Stimulated activated CD4-positive, alpha-beta T cell treated with anti-CD3 and anti-CD28 coated beads, Interleukin-1b, Interleukin-23, amount 100 ng/mL, for 48 hours (primary cell): ENCODE data around the gene NLRP3.
"Not testable (repeated sequence)": the region's sequence is repeated elsewhere in the genome, so short reads cannot be mapped to it uniquely, and the experiment has no call there.

Experiments
- DNase-seq: peaks from one replicate; pipeline ENCODE4 v3.0.0-alpha.2; 2020

Gene NLRP3

DNA sequence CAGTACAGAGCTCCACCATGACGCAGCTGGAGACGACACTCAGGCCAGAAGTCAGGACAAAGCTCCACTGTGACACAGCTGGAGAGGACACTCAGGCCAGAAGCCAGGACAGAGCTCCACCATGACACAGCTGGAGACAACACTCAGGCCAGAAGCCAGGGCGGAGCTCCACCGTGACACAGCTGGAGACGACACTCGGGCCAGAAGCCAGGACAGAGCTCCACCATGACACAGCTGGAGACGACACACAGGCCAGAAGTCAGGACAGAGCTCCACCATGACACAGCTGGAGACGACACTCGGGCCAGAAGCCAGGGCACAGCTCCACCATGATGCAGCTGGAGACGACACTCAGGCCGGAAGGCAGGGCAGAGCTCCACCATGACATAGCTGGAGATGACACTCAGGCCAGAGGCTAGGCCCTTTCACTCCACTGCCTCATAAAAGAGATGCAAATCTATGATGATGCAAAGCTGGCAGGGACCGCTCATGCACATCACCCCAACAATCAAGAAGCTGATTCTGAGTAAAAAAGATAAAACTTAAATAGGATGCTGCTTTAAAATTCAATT, 55.6 kb downstream of the NLRP3 start:
- no peak for DNase-seq

DNA sequence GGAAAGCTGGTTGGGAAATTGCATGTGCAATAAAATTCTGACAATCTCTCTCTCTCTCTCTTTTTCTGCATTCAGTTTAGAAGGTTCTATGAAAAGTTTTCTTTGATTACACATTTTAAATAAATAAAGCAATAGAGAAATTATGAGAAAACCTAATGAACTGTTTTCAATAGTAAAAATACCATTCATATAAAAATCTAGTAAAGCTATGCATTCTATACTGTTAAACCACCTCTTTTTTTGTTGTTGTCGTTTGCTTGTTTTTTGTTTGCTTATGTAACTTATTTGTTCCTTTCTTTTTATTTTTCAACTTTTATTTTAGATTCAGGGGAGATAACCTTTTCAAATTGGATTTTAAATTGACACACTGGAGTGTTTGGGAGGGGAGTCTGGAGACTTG, 56.1 kb downstream of the NLRP3 start:
- DNase-seq: no peak

GRCh38 chr1:247474367-247474766, 58.4 kb downstream of the NLRP3 start:
- no peak for DNase-seq

- no peak for DNase-seq
Measured at GRCh38 chr1:247475793-247476192, 59.8 kb downstream of the NLRP3 start.

DNA sequence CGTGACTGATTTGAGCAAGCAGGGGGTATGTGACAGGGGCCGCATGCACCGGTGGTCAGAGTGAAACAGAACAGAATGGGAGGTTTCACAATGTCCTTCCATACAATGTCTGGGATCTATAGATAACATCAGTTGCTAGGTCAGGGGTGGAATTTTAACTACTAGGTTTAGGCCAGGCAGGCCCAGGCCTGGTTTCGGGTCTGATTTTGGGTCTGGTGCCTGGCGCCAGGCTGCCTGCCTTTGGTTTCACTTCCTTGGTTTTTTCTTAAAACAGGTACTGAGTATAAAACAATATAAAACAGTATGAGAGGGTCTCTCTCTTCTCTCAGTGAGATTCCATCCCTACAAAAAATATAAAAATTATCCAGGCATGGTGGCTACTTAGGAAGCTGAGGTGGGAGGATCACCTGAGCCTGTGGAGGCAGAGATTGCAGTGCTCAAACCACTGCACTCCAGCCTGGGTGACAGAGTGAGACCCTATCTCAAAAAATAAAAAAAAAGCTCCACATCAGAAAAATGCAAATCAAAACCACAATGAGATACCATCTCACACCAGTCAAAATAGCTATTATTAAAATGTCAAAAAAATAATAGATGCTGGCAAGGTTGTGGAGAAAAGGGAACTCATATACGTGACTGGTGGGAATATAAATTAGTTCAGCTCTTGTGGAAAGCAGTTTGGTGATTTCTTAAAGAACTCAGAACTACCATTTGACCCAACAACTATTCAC, 60.5 kb downstream of the NLRP3 start:
- not testable (repeated sequence) for DNase-seq

- no peak for DNase-seq
Measured at GRCh38 chr1:247482747-247483146, 66.8 kb downstream of the NLRP3 start.

DNA sequence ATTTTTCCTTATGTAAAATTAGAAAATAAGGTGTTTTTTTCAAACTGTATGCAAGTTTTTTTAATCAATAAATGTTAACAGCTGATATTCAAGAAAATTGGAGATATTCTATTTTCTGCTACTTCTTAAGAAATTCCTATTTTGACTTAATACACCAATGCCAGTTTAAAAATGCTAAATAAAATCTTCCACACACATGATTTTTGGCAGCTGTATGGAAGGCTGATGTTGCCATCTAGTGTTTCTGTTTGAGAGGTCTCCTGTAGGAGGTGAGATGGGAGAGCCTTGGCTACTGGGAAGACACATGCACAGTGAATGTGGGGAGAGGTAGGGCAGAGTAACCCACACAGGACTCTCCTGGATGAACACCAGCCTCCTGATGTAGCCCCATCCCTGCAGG, 71.1 kb downstream of the NLRP3 start:
- no peak for DNase-seq

DNA sequence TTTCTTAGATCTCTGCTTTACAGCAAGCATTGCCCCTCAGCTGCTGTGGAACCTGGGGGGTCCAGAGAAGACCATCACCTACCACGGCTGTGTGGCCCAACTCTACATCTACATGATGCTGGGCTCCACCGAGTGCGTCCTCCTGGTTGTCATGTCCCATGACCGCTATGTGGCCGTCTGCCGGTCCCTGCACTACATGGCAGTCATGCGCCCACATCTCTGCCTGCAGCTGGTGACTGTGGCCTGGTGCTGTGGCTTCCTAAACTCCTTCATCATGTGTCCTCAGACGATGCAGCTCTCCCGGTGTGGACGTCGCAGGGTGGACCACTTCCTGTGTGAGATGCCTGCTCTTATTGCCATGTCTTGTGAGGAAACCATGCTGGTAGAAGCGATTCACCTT, 75.4 kb downstream of the NLRP3 start:
- DNase-seq: no peak

DNA sequence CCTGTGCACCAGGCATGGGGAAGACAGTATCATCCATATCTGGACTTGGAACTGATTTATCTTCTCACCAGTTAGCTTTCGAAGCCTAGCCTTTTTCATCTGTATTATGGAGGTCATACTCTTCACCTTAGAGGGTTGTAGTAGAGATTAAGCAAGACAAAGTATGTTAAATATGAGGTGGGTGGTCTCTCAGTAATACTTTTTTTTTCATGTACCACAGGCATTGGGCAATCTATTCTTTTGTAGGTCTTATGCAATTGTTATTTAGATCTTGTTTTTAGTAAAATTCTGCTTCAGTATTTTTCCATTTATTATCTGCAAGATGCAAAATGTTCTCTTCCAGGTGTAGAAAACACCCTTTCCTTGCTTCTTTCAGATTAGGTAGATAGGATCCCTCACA, 77.1 kb downstream of the NLRP3 start:
- no peak for DNase-seq

DNA sequence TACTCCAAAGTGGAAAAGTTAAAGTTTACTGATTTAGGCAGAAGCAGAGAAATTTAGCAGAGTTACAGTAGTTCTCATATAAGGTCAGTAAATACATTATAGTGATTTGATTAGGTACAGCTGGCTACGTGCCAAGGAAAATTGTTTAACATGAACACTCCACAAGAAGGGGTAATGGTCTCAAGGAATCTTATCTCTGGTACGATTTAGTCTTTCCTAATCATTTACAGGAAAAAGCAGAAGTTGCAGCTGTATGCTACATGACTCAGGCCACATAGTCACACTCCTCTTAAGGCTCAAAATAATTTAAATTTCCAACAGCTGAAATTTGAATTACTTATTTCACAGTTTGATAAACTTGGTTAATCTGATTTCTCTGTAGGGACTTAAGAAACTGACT, 78.8 kb downstream of the NLRP3 start:
- no peak for DNase-seq

GRCh38 chr1:247496581-247497285, 80.8 kb downstream of the NLRP3 start:
- DNase-seq: no peak
